ENCODE results near the gene PAX5. TPM values are rescaled to one million over a fixed set of nuclear protein-coding genes. Genes with fewer than 3 reads are reported as not detected.

PAX5 gene
- total RNA-seq, 6 experiments from 2014 or later, result not detected

- Mint-ChIP-seq H3K4me1 (ENCODE audit: low read depth) (no peaks in the 10 kb centered on the region), H3K4me3 (no peak overlapping the region), H3K9me3 (no peaks in the 10 kb centered on the region), H3K27ac (no peak overlapping the region), H3K36me3 (ENCODE audit: low read depth) (no peaks in the 10 kb centered on the region), H3K27me3 (ENCODE audit: insufficient read depth) (peaks cover 83% of the 10 kb centered on the region)
- no peak for TF ChIP-seq CTCF (IDR thresholded peaks at IDR 0.05)
- no peak for DNase-seq
Observed at GRCh38 chr9:36893184-36893583, 140.9 kb downstream of the PAX5 start.

DNA sequence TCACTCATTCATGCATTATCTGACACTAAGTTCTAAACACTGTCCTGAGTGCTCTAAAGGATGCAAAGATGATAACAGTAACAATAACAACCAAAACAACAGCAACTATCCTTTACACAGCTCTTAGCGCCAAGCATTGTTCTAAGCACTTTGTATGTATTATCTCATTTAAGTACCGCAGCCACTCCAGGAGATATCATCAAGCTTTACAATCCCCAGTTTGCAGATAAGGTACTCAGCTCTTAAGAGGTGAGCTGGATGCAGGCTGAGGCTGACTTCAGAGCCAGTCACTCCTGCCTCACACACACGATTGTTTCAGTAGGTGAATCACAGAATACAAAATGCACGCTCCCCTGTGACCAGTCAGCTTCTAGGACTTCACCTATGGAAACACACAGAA is 141.8 kb downstream of the PAX5 start:
- no peak for DNase-seq
- no peaks in the 10 kb centered on the region for H3K4me1 Mint-ChIP-seq (ENCODE audit: low read depth)
- H3K36me3 Mint-ChIP-seq (ENCODE audit: low read depth), result no peaks in the 10 kb centered on the region
- TF ChIP-seq CTCF (IDR thresholded peaks at IDR 0.05), result no peak
- H3K27me3 Mint-ChIP-seq (ENCODE audit: insufficient read depth), result peaks cover 85% of the 10 kb centered on the region
- H3K27ac Mint-ChIP-seq, result no peak overlapping the region
- no peak overlapping the region for H3K4me3 Mint-ChIP-seq
- H3K9me3 Mint-ChIP-seq, result no peaks in the 10 kb centered on the region

DNA sequence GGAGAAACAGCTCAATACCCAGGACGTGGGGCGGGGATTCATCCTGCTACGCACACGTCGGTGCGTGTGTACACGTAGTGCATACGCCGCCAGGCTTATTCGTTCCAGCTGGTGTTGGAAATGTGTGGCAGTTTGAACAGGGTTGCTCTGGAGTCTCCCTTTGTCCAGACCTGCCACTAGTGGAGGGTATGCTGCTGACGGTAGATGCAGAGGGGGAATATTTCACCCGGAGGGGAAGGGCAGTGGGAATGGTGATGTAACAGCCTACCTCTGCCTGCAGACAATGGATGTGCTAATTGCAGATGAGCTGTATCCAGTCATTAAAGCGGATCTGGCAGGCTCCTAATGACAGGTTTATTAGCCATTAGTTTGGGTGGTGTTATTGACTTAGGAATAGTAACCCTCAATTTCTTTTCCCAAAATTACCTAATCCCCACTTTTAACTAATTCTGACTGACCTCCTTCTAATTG is 142.7 kb downstream of the PAX5 start:
- Mint-ChIP-seq H3K4me1 (ENCODE audit: low read depth) (no peaks in the 10 kb centered on the region), H3K4me3 (no peak overlapping the region), H3K36me3 (ENCODE audit: low read depth) (no peaks in the 10 kb centered on the region), H3K27me3 (ENCODE audit: insufficient read depth) (peaks cover 79% of the 10 kb centered on the region), H3K27ac (no peak overlapping the region), H3K9me3 (no peaks in the 10 kb centered on the region)
- TF ChIP-seq CTCF (IDR thresholded peaks at IDR 0.05), result no peak
- DNase-seq, result no peak

DNA sequence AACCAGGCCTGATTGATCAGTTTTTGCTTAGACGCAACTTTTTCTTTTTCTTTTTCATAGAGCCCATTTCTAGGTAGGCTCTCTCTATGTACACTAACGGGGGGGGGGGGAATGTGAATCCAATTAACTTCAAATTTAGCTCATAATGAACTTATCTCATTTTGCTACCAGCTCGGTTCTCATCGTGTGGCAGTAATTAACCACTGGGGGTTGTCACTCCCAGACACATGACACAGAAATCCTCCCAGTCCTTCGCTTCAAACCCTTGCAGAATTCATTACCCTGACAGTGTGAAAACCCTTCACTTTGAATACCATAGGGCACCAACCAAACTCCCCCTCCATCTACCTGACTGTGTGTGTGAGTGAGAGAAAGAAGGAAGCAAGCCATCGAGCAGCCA is 144.2 kb downstream of the PAX5 start:
- DNase-seq, result no peak
- Mint-ChIP-seq H3K4me1 (ENCODE audit: low read depth) (no peaks in the 10 kb centered on the region), H3K9me3 (no peaks in the 10 kb centered on the region), H3K4me3 (no peak overlapping the region), H3K27me3 (ENCODE audit: insufficient read depth) (peaks cover 76% of the 10 kb centered on the region), H3K36me3 (ENCODE audit: low read depth) (no peaks in the 10 kb centered on the region), H3K27ac (no peak overlapping the region)
- no peak for TF ChIP-seq CTCF (IDR thresholded peaks at IDR 0.05)

DNA sequence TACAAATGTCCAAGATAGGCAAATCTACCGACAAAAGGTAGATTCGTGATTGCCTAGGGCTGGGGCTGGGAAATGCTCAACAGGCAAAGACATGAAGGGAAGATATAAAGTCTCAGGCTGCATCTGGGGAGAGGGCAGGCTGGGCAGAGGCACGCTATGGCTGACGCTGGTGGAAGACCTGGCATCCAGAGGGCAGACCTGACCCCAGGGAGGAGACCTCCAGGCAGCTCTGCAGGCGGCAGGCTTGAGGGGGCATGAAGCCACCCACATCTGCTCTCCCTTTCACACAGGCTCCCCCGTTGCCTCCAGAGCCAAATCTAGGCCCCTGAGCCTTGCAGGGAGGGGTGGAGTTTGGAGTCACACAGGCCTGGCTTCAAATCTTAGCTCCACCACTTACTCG is 145.5 kb downstream of the PAX5 start:
- Mint-ChIP-seq H3K9me3 (no peaks in the 10 kb centered on the region), H3K4me3 (no peak overlapping the region), H3K27ac (no peak overlapping the region), H3K27me3 (ENCODE audit: insufficient read depth) (peaks cover 66% of the 10 kb centered on the region), H3K36me3 (ENCODE audit: low read depth) (no peaks in the 10 kb centered on the region), H3K4me1 (ENCODE audit: low read depth) (no peaks in the 10 kb centered on the region)
- no peak for TF ChIP-seq CTCF (IDR thresholded peaks at IDR 0.05)
- DNase-seq, result no peak

- DNase-seq, result no peak
- H3K27me3 Mint-ChIP-seq (ENCODE audit: insufficient read depth), result peaks cover 50% of the 10 kb centered on the region
- H3K4me3 Mint-ChIP-seq, result no peak overlapping the region
- H3K4me1 Mint-ChIP-seq (ENCODE audit: low read depth), result no peaks in the 10 kb centered on the region
- H3K36me3 Mint-ChIP-seq (ENCODE audit: low read depth), result no peaks in the 10 kb centered on the region
- no peaks in the 10 kb centered on the region for H3K9me3 Mint-ChIP-seq
- no peak for TF ChIP-seq CTCF (IDR thresholded peaks at IDR 0.05)
- no peak overlapping the region for H3K27ac Mint-ChIP-seq
Observed at GRCh38 chr9:36884721-36885120, 149.3 kb downstream of the PAX5 start.

Measured in HFFc6 (cell line).